Activated CD8-positive, alpha-beta T cell treated with anti-CD3 and anti-CD28 coated beads for 36 hours (primary cell): ENCODE measurements around the gene MOV10L1. TPM values are rescaled to one million over a fixed set of nuclear protein-coding genes. Genes with fewer than 3 reads are reported as not detected.

Source experiments
- ATAC-seq: fragments of 200-7000 bp; cut with Tn5 transposase; one replicate; pipeline ENCODE4 v1.10.0; 2021; ENCODE audit warnings: mild to moderate bottlenecking, moderate library complexity
- CTCF ChIA-PET: fragments of 350-600 bp; sonication (Branson Sonifier 250); formaldehyde crosslinking; loops from one replicate; lab custom pipeline; 2021; ENCODE audit warnings: antibody characterized with exemption; lab: Charles Lee
- POLR2A ChIA-PET: fragments of 350-600 bp; sonication (Branson Sonifier 250); formaldehyde crosslinking; loops from one replicate; lab custom pipeline; 2021; ENCODE audit warnings: antibody characterized with exemption; lab: Charles Lee
- DNase-seq: peaks from one replicate; pipeline ENCODE4 v3.0.0-alpha.2; 2020
- H3K27ac Mint-ChIP-seq: one replicate; pipeline ENCODE4 v1.8.0; 2021; ENCODE audit warnings: mild to moderate bottlenecking, mixed read lengths
- H3K27me3 Mint-ChIP-seq: one replicate; pipeline ENCODE4 v1.8.0; 2021; ENCODE audit warnings: mixed read lengths
- H3K36me3 Mint-ChIP-seq: one replicate; pipeline ENCODE4 v1.8.0; 2021; ENCODE audit warnings: low read depth, mixed read lengths
- H3K4me1 Mint-ChIP-seq: one replicate; pipeline ENCODE4 v1.8.0; 2021; ENCODE audit warnings: low read depth, mixed read lengths
- H3K4me3 Mint-ChIP-seq: one replicate; pipeline ENCODE4 v1.8.0; 2021; ENCODE audit warnings: mild to moderate bottlenecking, moderate library complexity, mixed read lengths
- H3K9me3 Mint-ChIP-seq: one replicate; pipeline ENCODE4 v1.8.0; 2021; ENCODE audit warnings: mixed read lengths
- CTCF ChIP-seq: fragments of 200-600 bp; IDR thresholded peaks from one replicate; pipeline ENCODE4 v1.8.0; 2022; ENCODE audit warnings: antibody characterized with exemption, mild to moderate bottlenecking
- intact Hi-C: fragments of 100-400 bp; cut with micrococcal nuclease; formaldehyde crosslinking; loops from one replicate; pipeline ENCODE4 v1.10.0; 2022
- total RNA-seq, 2 experiments: library from RNA; stranded (reverse); gene quantifications; one replicate each; pipeline ENCODE4 v1.2.3, GENCODE V29; 2021

The MOV10L1 gene
- total RNA-seq, 2 experiments from 2014 or later = 0.34 TPM; not detected in 1

- POLR2A ChIA-PET = no interaction called here
Observed at GRCh38 chr22:50070366-50070765, 19.4 kb upstream of the MOV10L1 start.

GRCh38 chr22:50071432-50072166 is 18.2 kb upstream of the MOV10L1 start:
- no peak for ATAC-seq
- intact Hi-C loops = no loop called here
- H3K27ac Mint-ChIP-seq = no peak overlapping the region
- POLR2A ChIA-PET = no interaction called here
- H3K4me1 Mint-ChIP-seq = no peaks in the 10 kb centered on the region
- CTCF ChIA-PET = interaction anchor here (0.8 kb wide), 1 partner anchor 78 kb away, joined by 3 read pairs; no protein-coding TSS in a partner anchor
- H3K9me3 Mint-ChIP-seq = no peaks in the 10 kb centered on the region
- no peak for DNase-seq
- no peaks in the 10 kb centered on the region for H3K36me3 Mint-ChIP-seq
- no peak overlapping the region for H3K4me3 Mint-ChIP-seq
- TF ChIP-seq CTCF = no peak
- no peaks in the 10 kb centered on the region for H3K27me3 Mint-ChIP-seq

More at GRCh38 chr22:50070366-50070765, 19.4 kb upstream of the MOV10L1 start:
- Mint-ChIP-seq H3K4me1 (no peaks in the 10 kb centered on the region), H3K36me3 (no peaks in the 10 kb centered on the region), H3K4me3 (no peak overlapping the region), H3K27ac (no peak overlapping the region), H3K27me3 (no peaks in the 10 kb centered on the region), H3K9me3 (no peaks in the 10 kb centered on the region)
- CTCF ChIA-PET = no interaction called here
- ATAC-seq (no peak), DNase-seq (no peak)
- TF ChIP-seq CTCF = no peak
- intact Hi-C loops = no loop called here

- H3K4me1 Mint-ChIP-seq = no peaks in the 10 kb centered on the region
Observed at GRCh38 chr22:50072167-50072555, 17.6 kb upstream of the MOV10L1 start.

DNA sequence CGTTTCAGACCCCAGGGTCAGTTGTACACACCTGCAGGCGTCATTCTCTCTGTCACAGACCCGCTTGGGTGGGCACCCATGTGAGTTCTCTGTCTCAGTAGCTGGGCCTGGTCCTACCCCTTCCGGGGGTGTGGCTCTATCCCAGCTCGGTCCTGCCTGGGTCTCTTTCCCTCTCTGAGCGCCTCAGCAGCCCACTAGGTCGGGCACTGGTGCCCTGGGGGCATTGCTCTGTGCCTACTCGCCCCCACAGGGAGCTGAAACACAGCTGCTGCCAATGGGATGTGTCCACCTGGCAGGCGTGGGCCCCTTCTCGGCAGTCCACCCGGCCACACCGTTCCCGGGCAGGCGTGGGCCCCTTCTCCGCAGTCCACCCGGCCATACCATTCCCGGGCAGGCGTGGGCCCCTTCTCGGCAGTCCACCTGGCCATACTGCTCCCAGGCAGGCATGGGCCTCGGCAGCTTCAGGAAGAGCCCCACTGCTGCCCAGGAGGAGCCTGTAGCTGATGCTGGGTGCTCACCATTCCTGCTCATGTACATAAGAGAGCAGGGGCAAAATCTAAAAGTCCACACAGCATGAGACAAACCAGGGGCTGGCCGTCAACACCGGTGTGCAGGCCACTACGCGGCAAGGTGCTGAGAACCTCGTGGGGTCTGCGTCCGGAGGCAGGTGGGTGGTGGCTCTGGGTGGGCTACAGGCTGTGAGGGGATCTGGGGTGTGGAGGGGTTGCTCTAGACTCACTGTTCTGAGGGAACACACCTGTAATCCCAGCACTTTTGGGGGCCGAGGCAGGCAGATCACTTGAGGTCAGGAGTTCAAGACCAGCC is 16.9 kb upstream of the MOV10L1 start:
- no peak for ATAC-seq
- POLR2A ChIA-PET = no interaction called here
- Mint-ChIP-seq H3K27ac (no peak overlapping the region), H3K9me3 (no peaks in the 10 kb centered on the region), H3K4me1 (no peaks in the 10 kb centered on the region), H3K27me3 (no peaks in the 10 kb centered on the region), H3K36me3 (no peaks in the 10 kb centered on the region), H3K4me3 (no peak overlapping the region)
- no peak for DNase-seq
- TF ChIP-seq CTCF = no peak
- intact Hi-C loops = no loop called here
- CTCF ChIA-PET = no interaction called here

More at GRCh38 chr22:50072167-50072555, 17.6 kb upstream of the MOV10L1 start:
- no peaks in the 10 kb centered on the region for H3K27me3 Mint-ChIP-seq
- no peak for TF ChIP-seq CTCF
- H3K9me3 Mint-ChIP-seq = no peaks in the 10 kb centered on the region
- no peaks in the 10 kb centered on the region for H3K36me3 Mint-ChIP-seq
- ATAC-seq (no peak), DNase-seq (no peak)
- no peak overlapping the region for H3K27ac Mint-ChIP-seq
- POLR2A ChIA-PET = no interaction called here
- CTCF ChIA-PET = interaction anchor here (0.8 kb wide), 1 partner anchor 77 kb away, joined by 3 read pairs; no protein-coding TSS in a partner anchor
- H3K4me3 Mint-ChIP-seq = no peak overlapping the region
- intact Hi-C loops = no loop called here

GRCh38 chr22:50074056-50074455 is 15.8 kb upstream of the MOV10L1 start:
- intact Hi-C loops = no loop called here
- POLR2A ChIA-PET = no interaction called here
- Mint-ChIP-seq H3K4me1 (no peaks in the 10 kb centered on the region), H3K9me3 (no peaks in the 10 kb centered on the region), H3K27me3 (no peaks in the 10 kb centered on the region), H3K4me3 (no peak overlapping the region), H3K27ac (no peak overlapping the region), H3K36me3 (no peaks in the 10 kb centered on the region)
- no peak for TF ChIP-seq CTCF
- DNase-seq = no peak
- CTCF ChIA-PET = no interaction called here
- ATAC-seq = no peak
